HG03095 (cell line): Measurements from ENCODE around the gene N4BP3.
A peak's percentile ranks its signal among the peaks of the same experiment; 100 is the strongest.

Source experiments
- ATAC-seq: cut with Tn5 transposase; IDR thresholded peaks from one replicate; pipeline ENCODE4 v1.9.1; 2021; ENCODE audit warnings: moderate library complexity; ENCODE audit not compliant: unreplicated experiment

The N4BP3 gene

GRCh38 chr5:178098685-178099084 lies 14.6 kb upstream of the N4BP3 start:
- ATAC-seq: no peak

GRCh38 chr5:178103612-178104011 lies 9.7 kb upstream of the N4BP3 start:
- no peak for ATAC-seq

- ATAC-seq: no peak
Measured at GRCh38 chr5:178104492-178104891, 8.8 kb upstream of the N4BP3 start.

- ATAC-seq: no peak
Measured at GRCh38 chr5:178106086-178106485, 7.2 kb upstream of the N4BP3 start.

- peak; percentile 52 for ATAC-seq
Measured at GRCh38 chr5:178106556-178107239, 6.6 kb upstream of the N4BP3 start.

- no peak for ATAC-seq
Measured at GRCh38 chr5:178107756-178108310, 5.5 kb upstream of the N4BP3 start.

- ATAC-seq: no peak
Measured at GRCh38 chr5:178108446-178108845, 4.9 kb upstream of the N4BP3 start.

- no peak for ATAC-seq
Measured at GRCh38 chr5:178108966-178109365, 4.4 kb upstream of the N4BP3 start.

GRCh38 chr5:178110511-178110910 lies 2.8 kb upstream of the N4BP3 start:
- ATAC-seq: no peak

GRCh38 chr5:178111925-178112324 lies 1.4 kb upstream of the N4BP3 start:
- ATAC-seq: no peak

GRCh38 chr5:178112545-178112944 lies 787 bp upstream of the N4BP3 start:
- ATAC-seq: no peak

GRCh38 chr5:178113841-178114324 lies 551 bp downstream of the N4BP3 start:
- ATAC-seq: no peak

GRCh38 chr5:178114325-178115135 lies 1.2 kb downstream of the N4BP3 start:
- no peak for ATAC-seq

- no peak for ATAC-seq
Measured at GRCh38 chr5:178115136-178115813, 1.9 kb downstream of the N4BP3 start.

GRCh38 chr5:178115814-178116142 lies 2.4 kb downstream of the N4BP3 start:
- ATAC-seq: no peak

- peak; percentile 35 for ATAC-seq
Measured at GRCh38 chr5:178116143-178116885, 3.0 kb downstream of the N4BP3 start.

GRCh38 chr5:178117923-178118701 lies 4.8 kb downstream of the N4BP3 start:
- ATAC-seq: no peak

GRCh38 chr5:178119915-178120606 lies 6.7 kb downstream of the N4BP3 start:
- ATAC-seq: no peak

- peak; percentile 65 for ATAC-seq
Measured at GRCh38 chr5:178120607-178121357, 7.5 kb downstream of the N4BP3 start.
